ENCODE measurements around the gene ZNF865.

- TF ChIP-seq, protein P1, sequence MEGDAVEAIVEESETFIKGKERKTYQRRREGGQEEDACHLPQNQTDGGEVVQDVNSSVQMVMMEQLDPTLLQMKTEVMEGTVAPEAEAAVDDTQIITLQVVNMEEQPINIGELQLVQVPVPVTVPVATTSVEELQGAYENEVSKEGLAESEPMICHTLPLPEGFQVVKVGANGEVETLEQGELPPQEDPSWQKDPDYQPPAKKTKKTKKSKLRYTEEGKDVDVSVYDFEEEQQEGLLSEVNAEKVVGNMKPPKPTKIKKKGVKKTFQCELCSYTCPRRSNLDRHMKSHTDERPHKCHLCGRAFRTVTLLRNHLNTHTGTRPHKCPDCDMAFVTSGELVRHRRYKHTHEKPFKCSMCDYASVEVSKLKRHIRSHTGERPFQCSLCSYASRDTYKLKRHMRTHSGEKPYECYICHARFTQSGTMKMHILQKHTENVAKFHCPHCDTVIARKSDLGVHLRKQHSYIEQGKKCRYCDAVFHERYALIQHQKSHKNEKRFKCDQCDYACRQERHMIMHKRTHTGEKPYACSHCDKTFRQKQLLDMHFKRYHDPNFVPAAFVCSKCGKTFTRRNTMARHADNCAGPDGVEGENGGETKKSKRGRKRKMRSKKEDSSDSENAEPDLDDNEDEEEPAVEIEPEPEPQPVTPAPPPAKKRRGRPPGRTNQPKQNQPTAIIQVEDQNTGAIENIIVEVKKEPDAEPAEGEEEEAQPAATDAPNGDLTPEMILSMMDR (IDR thresholded peaks at IDR 0.05; ENCODE audit: insufficient read depth, low read depth, low read length), result no peak
- no peak for TF ChIP-seq EZH2 (IDR thresholded peaks at IDR 0.05; ENCODE audit: insufficient read depth, low read length)
Measured at GRCh38 chr19:55645512-55645881, 40.0 kb downstream of the ZNF865 start.
